SK-N-MC (cell line): ENCODE results near the gene PARVA.

ENCODE experiments used
- EZH2 ChIP-seq: fragments of 200-600 bp; sonication (generic); IDR thresholded peaks from one replicate; pipeline ENCODE4 v1.6.1; 2017; ENCODE audit warnings: antibody characterized with exemption
- FOXP2 ChIP-seq: optimal IDR thresholded peaks from 2 replicates; pipeline ENCODE3; 2011; ENCODE audit warnings: mild to moderate bottlenecking, moderate library complexity; ENCODE audit not compliant: insufficient read depth; ENCODE audit errors: extremely low read length, control extremely low read depth
- POLR2AphosphoS5 ChIP-seq: IDR thresholded peaks from 2 replicates; pipeline ENCODE4 v1.6.1; 2012; ENCODE audit warnings: mild to moderate bottlenecking, low read depth, low read length, borderline replicate concordance

DNA sequence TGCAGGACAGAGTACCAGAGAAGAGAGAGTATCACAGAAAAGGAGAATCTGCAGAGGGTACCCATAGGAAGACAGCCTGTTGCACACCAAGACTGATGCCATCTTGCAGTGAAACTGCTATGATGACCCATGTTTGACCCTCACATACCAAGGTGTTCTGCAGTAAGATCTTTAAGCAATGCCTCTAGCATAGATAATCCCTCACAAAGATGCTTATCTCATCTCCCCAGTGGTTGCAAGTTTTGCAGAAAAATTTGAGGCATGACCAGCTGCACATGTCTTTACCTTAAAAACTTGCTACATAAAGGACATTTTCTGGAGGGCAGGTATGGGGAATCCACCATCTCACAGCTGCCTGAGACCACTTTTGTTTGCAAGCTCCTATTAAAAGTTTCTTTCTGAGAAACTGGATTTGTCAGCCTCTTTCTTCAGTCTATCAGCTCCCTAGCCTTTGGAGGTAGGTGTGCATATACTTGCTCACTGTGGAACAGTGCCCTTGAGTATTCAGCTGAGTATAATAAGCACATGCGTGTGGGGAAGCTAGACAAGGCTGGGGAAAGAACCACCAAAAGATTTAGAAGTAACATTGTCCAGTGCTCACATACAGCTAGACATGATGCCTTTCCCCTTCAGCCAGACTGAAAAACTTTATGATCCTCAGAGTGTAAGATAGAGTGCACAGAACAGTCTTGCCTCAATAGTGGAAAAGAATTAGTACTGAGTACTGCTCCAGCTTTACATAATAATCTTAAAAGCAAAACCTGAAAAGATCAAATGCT lies 196.5 kb downstream of the PARVA start:
- TF ChIP-seq POLR2AphosphoS5 (no peak), EZH2 (no peak), FOXP2 (no peak)
